Measurements from ENCODE around the gene PCK1. TPM values are rescaled to one million over a fixed set of nuclear protein-coding genes. Genes with fewer than 3 reads are reported as not detected.
"Not testable (repeated sequence)": the region's sequence is repeated elsewhere in the genome, so short reads cannot be mapped to it uniquely, and the experiment has no call there.

PCK1 gene
- not detected in 2 replicates for total RNA-seq

- Mint-ChIP-seq H3K27ac (no peak within 1 kb of the TSS), H3K36me3 (ENCODE audit: low read depth) (no peaks in the 10 kb centered on the region), H3K9me3 (no peaks in the 10 kb centered on the region), H3K27me3 (ENCODE audit: low read depth) (peaks cover 7% of the 10 kb centered on the region), H3K4me1 (ENCODE audit: low read depth) (no peaks in the 10 kb centered on the region), H3K4me3 (ENCODE audit: low read depth) (no peak within 1 kb of the TSS)
- no peak for DNase-seq (ENCODE audit: low spot score)
- intact Hi-C loops (cut with micrococcal nuclease): no loop called here
These were observed at the start of gene PCK1 for GRCh38 chr20:57560554-57561355. PCK1 (plus strand) TSS chr20:57561110; CDS start chr20:57561412, 302 bp downstream.

- H3K4me3 Mint-ChIP-seq (ENCODE audit: low read depth); H3K9me3 Mint-ChIP-seq; H3K4me1 Mint-ChIP-seq (ENCODE audit: low read depth); H3K36me3 Mint-ChIP-seq (ENCODE audit: low read depth); intact Hi-C loops (cut with micrococcal nuclease); H3K27ac Mint-ChIP-seq; DNase-seq (ENCODE audit: low spot score): not testable (repeated sequence)
- H3K27me3 Mint-ChIP-seq (ENCODE audit: low read depth): peaks cover 11% of the 10 kb centered on the region
These were observed 49.2 kb upstream of the PCK1 start for GRCh38 chr20:57511709-57512108.

- H3K4me3 Mint-ChIP-seq (ENCODE audit: low read depth): no peak overlapping the region
- H3K4me1 Mint-ChIP-seq (ENCODE audit: low read depth): no peaks in the 10 kb centered on the region
- intact Hi-C loops (cut with micrococcal nuclease): no loop called here
- no peaks in the 10 kb centered on the region for H3K9me3 Mint-ChIP-seq
- H3K27ac Mint-ChIP-seq: no peak overlapping the region
- H3K36me3 Mint-ChIP-seq (ENCODE audit: low read depth): no peaks in the 10 kb centered on the region
- no peak for DNase-seq (ENCODE audit: low spot score)
- peaks cover 11% of the 10 kb centered on the region for H3K27me3 Mint-ChIP-seq (ENCODE audit: low read depth)
These were observed 48.5 kb upstream of the PCK1 start for GRCh38 chr20:57512432-57512831.

- H3K27ac Mint-ChIP-seq: no peak overlapping the region
- DNase-seq (ENCODE audit: low spot score): no peak
- intact Hi-C loops (cut with micrococcal nuclease): no loop called here
- no peaks in the 10 kb centered on the region for H3K9me3 Mint-ChIP-seq
- H3K4me3 Mint-ChIP-seq (ENCODE audit: low read depth): no peak overlapping the region
- H3K4me1 Mint-ChIP-seq (ENCODE audit: low read depth): no peaks in the 10 kb centered on the region
- H3K27me3 Mint-ChIP-seq (ENCODE audit: low read depth): peaks cover 9% of the 10 kb centered on the region
- H3K36me3 Mint-ChIP-seq (ENCODE audit: low read depth): no peaks in the 10 kb centered on the region
These were observed 47.7 kb upstream of the PCK1 start for GRCh38 chr20:57513199-57513598.

GRCh38 chr20:57514273-57514751, 46.6 kb upstream of the PCK1 start:
- Mint-ChIP-seq H3K4me3 (ENCODE audit: low read depth) (no peak overlapping the region), H3K36me3 (ENCODE audit: low read depth) (no peaks in the 10 kb centered on the region), H3K27ac (no peak overlapping the region), H3K4me1 (ENCODE audit: low read depth) (no peaks in the 10 kb centered on the region), H3K27me3 (ENCODE audit: low read depth) (peaks cover 9% of the 10 kb centered on the region), H3K9me3 (no peaks in the 10 kb centered on the region)
- no peak for DNase-seq (ENCODE audit: low spot score)
- intact Hi-C loops (cut with micrococcal nuclease): loop anchor here (1.0 kb wide), 1 partner anchor 81 kb away; no protein-coding TSS in a partner anchor

- Mint-ChIP-seq H3K4me3 (ENCODE audit: low read depth) (no peak overlapping the region), H3K36me3 (ENCODE audit: low read depth) (no peaks in the 10 kb centered on the region), H3K9me3 (no peaks in the 10 kb centered on the region), H3K27ac (no peak overlapping the region), H3K4me1 (ENCODE audit: low read depth) (peaks cover 5% of the 10 kb centered on the region), H3K27me3 (ENCODE audit: low read depth) (peaks cover 3% of the 10 kb centered on the region)
- DNase-seq (ENCODE audit: low spot score): no peak
- intact Hi-C loops (cut with micrococcal nuclease): no loop called here
These were observed 43.0 kb upstream of the PCK1 start for GRCh38 chr20:57517904-57518303.

- DNase-seq (ENCODE audit: low spot score): no peak
- intact Hi-C loops (cut with micrococcal nuclease): no loop called here
- H3K9me3 Mint-ChIP-seq: no peaks in the 10 kb centered on the region
- no peak overlapping the region for H3K4me3 Mint-ChIP-seq (ENCODE audit: low read depth)
- H3K27ac Mint-ChIP-seq: no peak overlapping the region
- H3K27me3 Mint-ChIP-seq (ENCODE audit: low read depth): no peaks in the 10 kb centered on the region
- peaks cover 9% of the 10 kb centered on the region for H3K4me1 Mint-ChIP-seq (ENCODE audit: low read depth)
- H3K36me3 Mint-ChIP-seq (ENCODE audit: low read depth): no peaks in the 10 kb centered on the region
These were observed 38.4 kb upstream of the PCK1 start for GRCh38 chr20:57522380-57523140.

- intact Hi-C loops (cut with micrococcal nuclease): no loop called here
- peaks cover 9% of the 10 kb centered on the region for H3K4me1 Mint-ChIP-seq (ENCODE audit: low read depth)
- no peaks in the 10 kb centered on the region for H3K27me3 Mint-ChIP-seq (ENCODE audit: low read depth)
- H3K27ac Mint-ChIP-seq: no peak overlapping the region
- H3K36me3 Mint-ChIP-seq (ENCODE audit: low read depth): no peaks in the 10 kb centered on the region
- H3K4me3 Mint-ChIP-seq (ENCODE audit: low read depth): no peak overlapping the region
- no peak for DNase-seq (ENCODE audit: low spot score)
- H3K9me3 Mint-ChIP-seq: no peaks in the 10 kb centered on the region
These were observed 37.1 kb upstream of the PCK1 start for GRCh38 chr20:57523782-57524181.

GRCh38 chr20:57524511-57525176, 36.3 kb upstream of the PCK1 start, which contains the start of gene CTCFL:
CTCFL (minus strand) TSS chr20:57525140; CDS start chr20:57524205, 935 bp downstream.
- Mint-ChIP-seq H3K27ac (no peak within 1 kb of the TSS), H3K36me3 (ENCODE audit: low read depth) (no peaks in the 10 kb centered on the region), H3K9me3 (no peaks in the 10 kb centered on the region), H3K4me1 (ENCODE audit: low read depth) (peaks cover 9% of the 10 kb centered on the region), H3K27me3 (ENCODE audit: low read depth) (no peaks in the 10 kb centered on the region), H3K4me3 (ENCODE audit: low read depth) (no peak within 1 kb of the TSS)
- no peak for DNase-seq (ENCODE audit: low spot score)
- intact Hi-C loops (cut with micrococcal nuclease): no loop called here

GRCh38 chr20:57525328-57526086, 35.4 kb upstream of the PCK1 start:
- intact Hi-C loops (cut with micrococcal nuclease): no loop called here
- H3K27me3 Mint-ChIP-seq (ENCODE audit: low read depth): peaks cover 3% of the 10 kb centered on the region
- H3K36me3 Mint-ChIP-seq (ENCODE audit: low read depth): no peaks in the 10 kb centered on the region
- no peak for DNase-seq (ENCODE audit: low spot score)
- no peak overlapping the region for H3K27ac Mint-ChIP-seq
- H3K4me1 Mint-ChIP-seq (ENCODE audit: low read depth): peaks cover 9% of the 10 kb centered on the region
- no peak overlapping the region for H3K4me3 Mint-ChIP-seq (ENCODE audit: low read depth)
- no peaks in the 10 kb centered on the region for H3K9me3 Mint-ChIP-seq

- Mint-ChIP-seq H3K36me3 (ENCODE audit: low read depth) (no peaks in the 10 kb centered on the region), H3K4me3 (ENCODE audit: low read depth) (no peak overlapping the region), H3K9me3 (no peaks in the 10 kb centered on the region), H3K4me1 (ENCODE audit: low read depth) (peaks cover 9% of the 10 kb centered on the region), H3K27ac (no peak overlapping the region), H3K27me3 (ENCODE audit: low read depth) (peaks cover 6% of the 10 kb centered on the region)
- intact Hi-C loops (cut with micrococcal nuclease): no loop called here
- no peak for DNase-seq (ENCODE audit: low spot score)
These were observed 34.6 kb upstream of the PCK1 start for GRCh38 chr20:57526087-57526884.
